KMS-11 (cell line): ENCODE measurements around the gene COL4A5.

Experiments
- H2AFZ ChIP-seq: fragments of 200-600 bp; sonication (generic); 2 replicates; pipeline ENCODE4 v1.6.1; 2016; ENCODE audit warnings: antibody characterized with exemption, mixed run types, low read depth
- H3K27ac ChIP-seq: fragments of 200-600 bp; sonication (generic); 2 replicates; pipeline ENCODE4 v1.6.1; 2016; ENCODE audit warnings: mild to moderate bottlenecking, mixed run types
- H3K27me3 ChIP-seq: fragments of 200-600 bp; sonication (generic); 2 replicates; pipeline ENCODE4 v1.6.1; 2017; ENCODE audit warnings: mild to moderate bottlenecking, low read depth, mixed run types, moderate library complexity; ENCODE audit not compliant: insufficient read depth
- H3K36me3 ChIP-seq: fragments of 200-600 bp; sonication (generic); 2 replicates; pipeline ENCODE4 v1.6.1; 2017; ENCODE audit warnings: mild to moderate bottlenecking, mixed run types; ENCODE audit not compliant: insufficient read depth
- H3K4me1 ChIP-seq: fragments of 200-600 bp; sonication (generic); 2 replicates; pipeline ENCODE4 v1.6.1; 2016; ENCODE audit warnings: mild to moderate bottlenecking, low read depth, mixed run types; ENCODE audit not compliant: poor library complexity, severe bottlenecking
- H3K4me2 ChIP-seq: fragments of 200-600 bp; sonication (generic); 2 replicates; pipeline ENCODE4 v1.7.0; 2016; ENCODE audit warnings: mild to moderate bottlenecking, mixed run types
- H3K4me3 ChIP-seq: fragments of 200-600 bp; sonication (generic); IDR thresholded peaks from 2 replicates; pipeline ENCODE4 v1.6.1; 2017; ENCODE audit warnings: low read depth, low read length, mixed read lengths; ENCODE audit not compliant: insufficient read depth
- H3K79me2 ChIP-seq: fragments of 200-600 bp; sonication (generic); 2 replicates; pipeline ENCODE4 v1.6.1; 2016; ENCODE audit warnings: low read depth, mixed run types; ENCODE audit not compliant: insufficient read depth
- H3K9ac ChIP-seq: fragments of 200-600 bp; sonication (generic); 2 replicates; pipeline ENCODE4 v1.6.1; 2016; ENCODE audit warnings: mild to moderate bottlenecking, mixed run types
- H4K20me1 ChIP-seq: fragments of 200-600 bp; sonication (generic); 2 replicates; pipeline ENCODE4 v1.6.1; 2016; ENCODE audit warnings: mild to moderate bottlenecking, mixed run types; ENCODE audit not compliant: insufficient read depth
- CTCF ChIP-seq: fragments of 200-600 bp; sonication (generic); conservative IDR thresholded peaks from 2 replicates; pipeline ENCODE4 v1.6.1; 2017; ENCODE audit warnings: low read depth, mild to moderate bottlenecking, antibody characterized with exemption, low read length, moderate library complexity, mixed read lengths

The COL4A5 gene

DNA sequence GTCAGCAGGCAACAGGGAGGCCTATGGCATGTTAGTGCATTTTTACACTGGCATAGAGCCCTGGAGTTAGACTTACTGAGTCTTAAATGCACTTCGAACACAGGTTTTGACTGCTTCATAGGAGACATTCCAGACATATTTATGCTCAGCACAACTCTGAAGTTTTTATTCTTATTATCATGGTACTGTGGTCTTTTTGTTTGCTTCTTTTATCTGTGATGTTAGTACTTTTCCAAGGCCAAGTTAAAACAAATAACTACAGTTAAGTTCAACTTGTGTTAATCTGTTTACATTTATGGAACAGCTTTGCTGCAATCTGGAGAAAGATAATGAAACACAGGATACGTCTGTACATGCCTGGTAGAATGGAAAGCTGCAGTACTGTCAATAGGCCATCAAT is 76.5 kb downstream of the COL4A5 start:
- H3K4me3 ChIP-seq = no peak overlapping the region
- H4K20me1 ChIP-seq = no peaks in the 10 kb centered on the region
- H3K4me1 ChIP-seq = no peaks in the 10 kb centered on the region
- no peak overlapping the region for H3K27ac ChIP-seq
- no peak overlapping the region for H3K4me2 ChIP-seq
- no peak for TF ChIP-seq CTCF
- no peaks in the 10 kb centered on the region for H3K36me3 ChIP-seq
- no peaks in the 10 kb centered on the region for H3K27me3 ChIP-seq
- no peak overlapping the region for H2AFZ ChIP-seq
- H3K9ac ChIP-seq = no peak overlapping the region
- no peaks in the 10 kb centered on the region for H3K79me2 ChIP-seq

GRCh38 chrX:108527724-108528123 is 88.1 kb downstream of the COL4A5 start:
- H2AFZ ChIP-seq = no peak overlapping the region
- TF ChIP-seq CTCF = no peak
- H3K36me3 ChIP-seq = no peaks in the 10 kb centered on the region

DNA sequence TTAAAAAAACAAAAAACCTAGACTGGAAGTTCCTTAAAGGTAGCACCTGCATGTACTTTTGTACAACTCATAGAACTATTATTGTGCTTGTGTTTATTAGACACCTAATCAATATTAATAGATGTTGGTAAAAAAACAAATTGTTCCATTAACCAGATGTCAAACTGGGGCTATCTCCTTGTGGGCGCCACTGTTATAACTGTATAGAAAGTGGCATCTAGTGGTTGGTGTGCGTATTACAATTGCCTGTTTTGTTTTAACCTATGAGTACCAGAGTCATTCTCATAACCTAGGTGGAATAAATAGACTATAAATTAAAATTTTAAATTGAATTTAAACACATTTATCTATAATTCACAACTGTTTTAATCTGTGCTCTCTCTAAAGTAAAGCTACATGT is 97.4 kb downstream of the COL4A5 start:
- TF ChIP-seq CTCF = peak; percentile 73
- H3K79me2 ChIP-seq = no peaks in the 10 kb centered on the region
- no peaks in the 10 kb centered on the region for H3K27me3 ChIP-seq
- no peaks in the 10 kb centered on the region for H4K20me1 ChIP-seq
- no peak overlapping the region for H3K27ac ChIP-seq
- no peak overlapping the region for H3K4me3 ChIP-seq
- H3K4me2 ChIP-seq = no peak overlapping the region
- H3K4me1 ChIP-seq = no peaks in the 10 kb centered on the region
- H2AFZ ChIP-seq = no peak overlapping the region
- no peaks in the 10 kb centered on the region for H3K36me3 ChIP-seq
- H3K9ac ChIP-seq = no peak overlapping the region

More at GRCh38 chrX:108527724-108528123, 88.1 kb downstream of the COL4A5 start:
- Histone ChIP-seq H3K79me2 (no peaks in the 10 kb centered on the region), H3K27ac (no peak overlapping the region), H3K4me2 (no peak overlapping the region), H4K20me1 (no peaks in the 10 kb centered on the region), H3K27me3 (no peaks in the 10 kb centered on the region), H3K4me3 (no peak overlapping the region), H3K9ac (no peak overlapping the region), H3K4me1 (no peaks in the 10 kb centered on the region)

- TF ChIP-seq CTCF = no peak
- Histone ChIP-seq H3K9ac (no peak overlapping the region), H3K4me2 (no peak overlapping the region), H3K27me3 (no peaks in the 10 kb centered on the region), H3K36me3 (no peaks in the 10 kb centered on the region), H3K4me3 (no peak overlapping the region), H3K79me2 (no peaks in the 10 kb centered on the region), H3K4me1 (no peaks in the 10 kb centered on the region), H3K27ac (no peak overlapping the region), H4K20me1 (no peaks in the 10 kb centered on the region), H2AFZ (no peak overlapping the region)
Measured at GRCh38 chrX:108541286-108541685, 101.6 kb downstream of the COL4A5 start.
